Mesothelial cell of epicardium (in vitro differentiated cells): ENCODE data around the gene POLR3A. TPM values are rescaled to one million over a fixed set of nuclear protein-coding genes. Genes with fewer than 3 reads are reported as not detected.
A peak's percentile ranks its signal among the peaks of the same experiment; 100 is the strongest.
"Not testable (repeated sequence)": the region's sequence is repeated elsewhere in the genome, so short reads cannot be mapped to it uniquely, and the experiment has no call there.

ENCODE experiments used
- DNase-seq, 2 experiments: peaks; one replicate each; pipeline ENCODE4 v3.0.0; 2021; ENCODE audit warnings: low spot score in 2 of 2; ENCODE audit not compliant: unreplicated experiment in 2 of 2
- H3K27ac Mint-ChIP-seq: 2 replicates; pipeline ENCODE4 v1.8.0; 2021; ENCODE audit warnings: mixed read lengths
- H3K27me3 Mint-ChIP-seq: 2 replicates; pipeline ENCODE4 v1.8.0; 2021; ENCODE audit warnings: low read depth, mixed read lengths
- H3K36me3 Mint-ChIP-seq: 2 replicates; pipeline ENCODE4 v1.8.0; 2021; ENCODE audit warnings: mixed read lengths
- H3K4me1 Mint-ChIP-seq: 2 replicates; pipeline ENCODE4 v1.8.0; 2021; ENCODE audit warnings: mixed read lengths
- H3K4me3 Mint-ChIP-seq: 2 replicates; pipeline ENCODE4 v1.8.0; 2021; ENCODE audit warnings: mild to moderate bottlenecking, moderate library complexity, mixed read lengths
- H3K9me3 Mint-ChIP-seq: 2 replicates; pipeline ENCODE4 v1.8.0; 2021; ENCODE audit warnings: mixed read lengths
- CTCF ChIP-seq: fragments of 200-600 bp; sonication (generic); IDR thresholded peaks from one replicate; pipeline ENCODE4 v1.5.0; 2021; ENCODE audit warnings: antibody characterized with exemption; ENCODE audit not compliant: unreplicated experiment
- total RNA-seq: library from RNA; stranded (reverse); gene quantifications from 3 replicates; pipeline ENCODE4 v1.2.1, GENCODE V29; 2021

POLR3A gene
- total RNA-seq, 1 donor from 2014 or later = 23.9 TPM

DNA sequence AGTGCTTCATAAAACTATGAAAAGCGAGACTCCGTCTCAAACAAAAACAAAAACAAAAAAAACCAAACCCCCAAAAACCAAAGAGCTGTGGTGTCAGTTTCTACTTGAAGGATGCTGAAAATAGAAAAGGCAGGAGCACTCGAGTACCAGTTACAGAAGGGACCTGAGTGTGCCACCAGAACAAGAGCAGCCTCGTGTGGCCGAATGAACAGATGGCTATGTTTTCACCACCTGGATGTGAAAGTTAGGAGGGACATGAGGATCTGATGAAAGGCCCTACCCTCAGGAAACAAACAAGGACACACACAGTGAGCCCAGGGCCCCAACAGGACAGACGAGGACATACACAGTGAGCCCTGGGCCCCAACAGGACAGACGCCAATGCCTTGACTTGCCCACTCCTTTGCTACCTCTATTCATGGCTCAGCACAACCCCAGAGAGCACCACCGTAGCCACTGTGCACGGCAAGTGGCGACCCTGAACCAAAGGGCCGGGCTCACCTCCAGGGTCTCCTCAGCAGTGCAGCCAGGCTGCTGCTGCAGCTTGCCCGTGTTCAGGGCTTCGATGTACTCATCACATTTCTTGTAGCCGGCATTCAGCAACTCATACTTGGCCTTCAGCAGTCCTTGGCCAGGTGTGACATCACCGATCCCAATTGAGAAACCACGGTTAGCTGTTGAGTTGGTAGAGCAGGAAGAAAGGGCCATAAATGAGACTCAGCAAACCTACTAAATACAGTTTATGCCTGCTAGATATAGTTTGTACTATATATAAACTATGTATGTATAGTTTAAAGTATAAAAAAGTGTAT is 24.9 kb downstream of the POLR3A start:
- Mint-ChIP-seq H3K4me3 (no peak overlapping the region), H3K27ac (no peak overlapping the region), H3K9me3 (no peaks in the 10 kb centered on the region), H3K36me3 (peaks cover 45% of the 10 kb centered on the region), H3K4me1 (peaks cover 12% of the 10 kb centered on the region), H3K27me3 (no peaks in the 10 kb centered on the region)
- TF ChIP-seq CTCF = no peak
- DNase-seq = no peak

- peaks cover 47% of the 10 kb centered on the region for H3K36me3 Mint-ChIP-seq
- H3K9me3 Mint-ChIP-seq = no peaks in the 10 kb centered on the region
- no peaks in the 10 kb centered on the region for H3K27me3 Mint-ChIP-seq
- H3K4me1 Mint-ChIP-seq = peaks cover 12% of the 10 kb centered on the region
- TF ChIP-seq CTCF = no peak
- no peak for DNase-seq
- H3K27ac Mint-ChIP-seq = no peak overlapping the region
- no peak overlapping the region for H3K4me3 Mint-ChIP-seq
Measured at GRCh38 chr10:78002541-78003288, 26.6 kb downstream of the POLR3A start.

DNA sequence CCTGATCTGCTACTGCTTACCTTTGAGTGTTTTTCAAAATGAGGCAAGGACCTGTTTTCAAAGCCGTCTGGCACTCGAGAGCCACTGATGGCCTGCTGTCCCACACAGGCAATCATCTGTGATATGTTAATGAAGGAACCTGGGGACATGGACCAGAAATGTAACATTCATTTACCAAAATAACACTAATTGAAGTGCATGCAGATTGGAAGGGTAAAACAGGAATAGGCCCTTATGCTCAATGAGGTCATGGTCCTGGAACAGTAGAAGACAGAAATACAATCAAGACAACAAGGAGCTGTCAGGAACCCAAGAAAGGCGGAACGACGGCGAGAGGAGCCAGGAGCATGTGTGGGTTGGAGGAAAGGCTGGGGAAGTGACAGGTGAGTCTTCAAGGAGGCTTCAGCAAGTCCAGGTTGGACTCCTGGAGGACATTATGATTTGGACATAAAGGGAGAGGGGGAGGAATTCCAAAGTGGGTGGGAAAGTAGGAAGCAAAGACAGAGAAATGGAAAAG is 28.3 kb downstream of the POLR3A start:
- no peak for TF ChIP-seq CTCF
- no peaks in the 10 kb centered on the region for H3K9me3 Mint-ChIP-seq
- no peaks in the 10 kb centered on the region for H3K27me3 Mint-ChIP-seq
- H3K27ac Mint-ChIP-seq = peak overlapping the region; percentile 65
- H3K4me1 Mint-ChIP-seq = peaks cover 12% of the 10 kb centered on the region
- H3K36me3 Mint-ChIP-seq = peaks cover 52% of the 10 kb centered on the region
- DNase-seq = no peak
- no peak overlapping the region for H3K4me3 Mint-ChIP-seq

GRCh38 chr10:78000206-78000605 is 29.1 kb downstream of the POLR3A start:
- H3K9me3 Mint-ChIP-seq = no peaks in the 10 kb centered on the region
- no peak for TF ChIP-seq CTCF
- H3K27me3 Mint-ChIP-seq = no peaks in the 10 kb centered on the region
- peaks cover 49% of the 10 kb centered on the region for H3K36me3 Mint-ChIP-seq
- H3K27ac Mint-ChIP-seq = no peak overlapping the region
- no peak overlapping the region for H3K4me3 Mint-ChIP-seq
- H3K4me1 Mint-ChIP-seq = peaks cover 12% of the 10 kb centered on the region
- DNase-seq = no peak

DNA sequence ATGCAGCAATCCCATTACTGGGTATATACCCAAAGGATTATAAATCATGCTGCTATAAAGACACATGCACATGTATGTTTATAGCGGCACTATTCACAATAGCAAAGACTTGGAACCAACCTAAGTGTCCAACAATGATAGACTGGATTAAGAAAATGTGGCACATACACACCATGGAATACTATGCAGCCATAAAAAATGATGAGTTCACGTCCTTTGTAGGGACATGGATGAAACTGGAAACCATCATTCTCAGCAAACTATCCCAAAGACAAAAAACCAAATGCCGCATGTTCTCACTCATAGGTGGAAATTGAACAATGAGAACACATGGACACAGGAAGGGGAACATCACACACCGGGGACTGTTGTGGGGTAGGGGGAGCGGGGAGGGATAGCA is 30.5 kb downstream of the POLR3A start:
- peaks cover 52% of the 10 kb centered on the region for H3K36me3 Mint-ChIP-seq
- H3K4me1 Mint-ChIP-seq = peaks cover 12% of the 10 kb centered on the region
- H3K4me3 Mint-ChIP-seq, DNase-seq, H3K9me3 Mint-ChIP-seq, H3K27me3 Mint-ChIP-seq, H3K27ac Mint-ChIP-seq: not testable (repeated sequence)

DNA sequence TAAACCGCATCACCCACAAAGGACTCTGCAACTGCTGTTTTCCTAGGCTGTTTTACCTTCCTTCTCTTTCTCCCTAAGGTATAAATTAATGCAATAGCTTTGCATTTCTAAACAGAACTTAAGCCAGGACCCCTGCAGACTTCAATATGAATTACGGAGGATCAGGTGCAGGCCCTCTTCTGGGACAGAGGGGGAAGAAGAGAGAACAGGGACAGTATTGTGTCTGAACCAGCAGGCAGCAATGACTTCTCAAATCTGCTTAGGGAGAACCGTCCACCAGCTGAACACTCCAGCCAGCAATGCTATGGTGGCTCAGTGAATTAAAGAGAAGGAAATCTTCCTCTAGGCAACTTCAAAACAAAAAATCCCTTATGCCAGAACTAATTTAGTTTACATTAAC is 35.7 kb downstream of the POLR3A start:
- Mint-ChIP-seq H3K9me3 (no peaks in the 10 kb centered on the region), H3K27ac (no peak overlapping the region), H3K27me3 (no peaks in the 10 kb centered on the region), H3K4me1 (no peaks in the 10 kb centered on the region), H3K4me3 (no peak overlapping the region), H3K36me3 (peaks cover 48% of the 10 kb centered on the region)
- TF ChIP-seq CTCF = no peak
- DNase-seq = no peak
